Measurements from ENCODE around the gene DBX1.
"Not testable (repeated sequence)": the region's sequence is repeated elsewhere in the genome, so short reads cannot be mapped to it uniquely, and the experiment has no call there.

Gene DBX1

GRCh38 chr11:20161230-20161918 lies 1.1 kb upstream of the DBX1 start:
- no peak for DNase-seq

DNA sequence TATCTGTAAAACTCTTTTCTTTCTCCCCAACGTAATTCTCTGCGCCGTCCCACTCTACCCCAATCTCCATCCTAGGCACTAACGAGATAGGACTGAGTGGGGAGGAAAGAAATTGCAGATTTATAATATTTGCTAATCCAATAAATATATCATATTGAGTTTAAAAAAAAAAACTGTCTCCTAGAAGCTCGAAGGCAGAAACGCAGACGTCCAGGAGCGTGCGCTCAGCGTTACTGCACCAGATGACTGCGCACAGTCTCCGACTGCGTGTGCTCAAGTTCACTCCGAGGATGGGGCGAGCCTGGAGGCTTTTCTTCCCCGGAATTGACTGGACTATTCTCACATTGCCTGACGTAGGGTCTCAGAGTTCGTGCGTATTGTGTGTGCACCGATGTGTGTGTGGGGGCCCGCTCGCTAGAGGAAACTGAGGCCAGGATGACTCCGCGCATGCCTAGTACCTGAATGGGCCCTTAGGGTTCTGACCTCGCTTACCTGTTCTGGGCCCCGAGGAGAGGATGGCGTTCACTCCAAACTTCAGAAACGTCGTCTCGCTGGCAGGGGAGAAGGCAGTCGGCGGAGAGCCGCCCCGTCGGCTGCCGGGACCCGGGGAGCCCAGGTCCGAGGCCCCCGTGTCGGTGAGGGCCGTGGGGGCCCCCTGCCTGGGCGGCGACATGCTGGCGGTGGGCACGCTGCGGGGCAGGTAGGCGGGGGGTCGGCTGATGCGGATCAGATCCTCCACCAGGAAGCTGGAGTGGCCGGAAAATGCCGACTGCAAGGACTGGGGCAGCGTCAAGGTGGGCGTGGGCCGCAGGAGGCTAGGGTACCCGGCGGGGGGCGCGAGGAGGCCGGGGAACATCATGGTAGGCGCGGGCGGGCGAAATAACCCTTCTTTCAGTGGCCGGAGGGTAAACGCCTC lies 551 bp downstream of the DBX1 start:
- no peak for DNase-seq

- no peak for DNase-seq
Observed at GRCh38 chr11:20158597-20159257, 1.5 kb downstream of the DBX1 start.

DNA sequence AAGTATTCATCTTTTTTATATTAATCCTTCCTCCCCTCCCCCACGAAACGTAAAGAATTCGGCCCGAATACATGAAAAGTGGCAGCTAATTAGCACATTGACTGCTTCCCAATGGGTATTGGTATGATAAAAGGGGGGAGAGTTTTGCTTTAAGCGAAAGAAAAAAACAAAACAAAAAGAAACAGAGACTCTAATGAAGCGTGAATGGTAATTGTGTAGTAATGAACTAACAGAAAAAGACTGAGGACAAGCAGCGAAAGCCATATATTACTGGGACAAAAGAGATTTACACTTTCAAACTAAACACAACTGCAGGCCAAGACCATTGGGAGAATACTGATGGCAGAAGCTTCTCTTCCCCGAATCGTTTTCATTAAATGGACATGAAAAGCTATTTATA lies 2.5 kb downstream of the DBX1 start:
- DNase-seq, result no peak

DNA sequence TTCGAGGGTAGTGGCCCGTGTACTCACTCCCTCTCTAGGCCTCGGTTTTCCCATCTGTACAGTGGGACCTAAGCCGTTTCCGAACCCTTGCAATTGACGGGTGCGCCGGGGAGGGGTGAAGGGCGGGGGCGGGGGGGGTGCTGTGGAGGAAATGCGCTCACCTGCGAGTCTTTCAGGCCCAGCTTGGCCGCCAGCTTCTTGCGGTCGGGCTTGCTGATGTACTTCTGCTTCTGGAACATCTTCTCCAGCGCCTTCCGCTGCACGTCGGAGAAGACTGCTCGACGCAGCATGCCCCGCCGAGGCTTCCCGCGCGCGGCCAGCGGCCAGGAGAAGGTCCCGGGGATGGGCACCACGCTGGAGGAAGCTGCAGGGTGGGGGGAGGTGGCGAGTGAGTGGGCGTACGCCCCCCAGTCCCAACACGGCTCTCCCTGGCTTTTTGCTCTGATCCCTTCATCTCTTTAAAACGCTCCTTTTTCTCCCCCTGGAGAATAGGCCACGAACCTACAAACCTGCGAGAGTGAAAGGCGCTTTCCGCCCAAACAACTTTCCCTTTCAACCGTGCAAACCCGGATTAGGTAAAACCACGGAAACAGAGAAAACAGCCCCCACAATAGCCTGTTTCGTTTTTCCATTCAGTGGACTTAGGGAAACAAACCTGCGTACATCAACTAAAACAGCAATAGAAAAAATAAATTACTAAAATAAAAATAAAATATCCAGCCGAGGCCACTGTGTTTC lies 3.2 kb downstream of the DBX1 start:
- no peak for DNase-seq

DNA sequence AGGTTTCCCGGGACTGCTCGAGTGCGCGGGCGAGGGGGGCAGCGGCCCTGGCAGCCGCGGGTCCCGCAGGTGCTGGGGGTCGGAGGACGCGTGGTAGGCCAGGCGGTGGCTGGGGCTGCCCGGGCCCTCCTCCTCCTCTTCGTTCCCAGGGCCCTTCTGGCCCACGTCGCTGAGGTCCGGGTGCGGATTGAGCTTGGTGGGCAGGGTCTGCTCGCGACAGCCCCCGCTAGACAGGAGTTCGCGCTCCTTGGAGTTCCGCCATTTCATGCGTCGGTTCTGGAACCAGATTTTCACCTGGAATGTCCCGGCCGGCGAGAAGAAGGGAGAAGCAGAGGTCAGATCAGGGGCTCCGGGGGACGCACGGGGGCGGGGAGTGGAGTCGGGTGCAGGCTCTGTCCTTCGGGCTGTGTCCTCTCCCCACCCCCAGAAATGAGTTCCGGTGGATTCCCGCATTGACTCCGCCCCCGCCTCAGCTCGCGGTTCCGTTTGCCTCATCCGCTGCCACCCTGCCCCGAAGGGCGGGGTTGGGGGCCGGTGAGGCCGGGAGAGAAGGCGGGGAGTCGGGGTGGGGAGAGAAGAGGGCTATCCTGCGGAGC lies 3.9 kb downstream of the DBX1 start:
- no peak for DNase-seq

DNA sequence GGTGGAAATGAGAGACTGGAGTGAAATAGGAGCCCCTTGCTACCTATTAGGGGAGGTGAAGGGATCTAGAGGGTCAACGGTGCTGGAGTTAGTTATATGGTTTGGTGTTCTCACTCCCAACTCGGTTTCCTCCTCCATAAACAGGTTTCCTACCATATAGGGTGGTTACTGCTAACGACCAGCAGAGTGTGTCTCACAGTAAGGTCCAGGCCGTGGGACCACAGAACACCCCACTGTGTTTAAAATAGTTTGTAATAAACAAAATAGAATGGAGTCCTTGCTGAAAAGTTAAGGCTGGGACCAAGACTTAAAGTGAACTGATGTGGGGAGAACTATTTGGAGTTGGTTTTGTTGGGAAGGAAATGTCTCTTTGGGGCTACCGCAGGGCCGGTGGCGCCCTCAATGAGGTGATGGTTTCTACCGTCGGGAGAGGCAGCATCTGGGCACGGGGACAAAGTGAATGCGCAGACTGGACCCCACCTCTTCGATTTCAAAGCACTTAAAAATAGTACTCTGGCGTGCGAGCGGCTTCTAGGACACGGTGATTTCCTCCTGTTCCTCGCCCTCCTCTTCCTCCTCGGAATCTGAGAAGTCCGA lies 4.5 kb downstream of the DBX1 start:
- DNase-seq, result no peak

DNA sequence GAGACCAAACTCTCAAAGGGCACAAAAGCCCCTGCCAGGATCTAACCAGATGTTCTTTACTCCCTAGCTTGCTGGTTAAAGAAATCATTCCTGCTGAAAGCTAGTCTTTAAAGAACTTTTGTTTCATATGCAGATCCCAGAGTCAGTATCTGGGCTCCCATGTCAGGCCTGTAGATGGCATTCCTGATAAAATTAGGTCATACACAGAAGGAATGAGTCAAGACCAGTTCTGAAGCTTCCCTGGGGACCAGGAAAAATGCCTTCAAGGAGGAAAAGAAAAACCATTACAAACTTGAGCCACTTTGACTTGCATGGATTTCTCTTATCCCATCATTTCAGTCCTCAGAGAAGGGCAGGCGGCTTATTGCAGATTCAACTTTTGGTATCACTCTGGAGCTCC lies 5.9 kb downstream of the DBX1 start:
- no peak for DNase-seq

- no peak for DNase-seq
Observed at GRCh38 chr11:20138707-20139106, 21.6 kb downstream of the DBX1 start.

DNA sequence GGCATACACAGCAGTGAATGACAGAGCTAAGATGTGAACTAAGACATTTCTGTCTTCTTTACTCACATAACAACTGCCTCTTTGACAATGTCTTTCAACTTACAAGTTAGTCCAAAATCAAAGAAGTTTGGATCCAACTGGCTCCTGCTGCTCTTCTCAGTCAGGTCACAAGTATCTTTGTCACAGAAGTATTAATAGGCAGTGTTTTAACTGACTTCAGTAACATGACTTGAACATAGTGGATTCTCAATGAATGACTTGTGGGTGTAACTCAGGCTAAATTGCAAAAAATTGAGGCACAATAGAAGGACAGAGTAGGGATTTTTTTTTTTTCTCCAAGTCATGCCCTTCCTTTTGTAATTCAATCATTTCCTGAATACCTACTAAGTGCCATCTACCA lies 22.6 kb downstream of the DBX1 start:
- DNase-seq, result no peak

- DNase-seq, result no peak
Observed at GRCh38 chr11:20134991-20135736, 25.1 kb downstream of the DBX1 start.

- DNase-seq, result no peak
Observed at GRCh38 chr11:20132667-20133039, 27.6 kb downstream of the DBX1 start.

DNA sequence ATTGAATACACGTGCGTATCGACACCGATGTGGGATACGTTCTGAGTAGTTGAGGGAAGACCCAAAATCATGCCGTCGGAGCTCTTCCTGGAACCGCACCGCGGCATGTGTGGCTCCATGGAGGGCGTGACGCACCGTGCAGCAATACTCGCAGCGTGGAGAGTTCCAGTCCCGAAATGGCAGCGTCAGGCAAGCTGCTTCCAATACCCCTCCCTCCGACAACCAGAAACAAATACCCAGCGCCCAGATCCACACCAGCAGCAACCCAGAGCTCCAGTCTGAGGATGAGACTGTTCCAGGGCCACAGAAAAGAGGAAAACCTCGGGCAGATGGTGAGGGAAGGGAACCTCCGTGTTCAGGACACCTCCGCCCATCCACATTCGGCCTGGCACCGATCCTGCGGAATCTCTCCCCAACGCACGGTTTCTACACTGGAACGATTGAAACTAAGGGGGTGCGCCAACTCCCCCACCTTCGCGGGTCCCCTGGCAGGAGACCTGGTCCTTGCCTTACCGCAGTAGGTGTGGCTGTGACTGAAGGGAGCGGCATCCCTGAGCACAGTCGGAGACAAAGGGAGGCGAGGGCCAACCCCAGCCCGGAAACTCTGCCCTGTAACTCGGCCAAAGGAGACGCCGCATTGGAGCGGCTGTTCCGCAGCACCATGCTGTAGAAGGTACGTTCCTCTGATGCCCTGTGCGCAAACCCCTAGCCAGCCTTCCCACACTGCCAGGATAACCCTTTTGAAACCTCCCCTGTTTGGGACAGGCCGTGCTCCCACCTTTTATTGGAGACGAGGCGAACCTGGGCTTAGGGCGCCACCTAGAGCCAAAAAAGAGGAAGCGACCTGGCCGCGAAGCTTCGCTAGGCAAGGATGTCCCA lies 28.2 kb downstream of the DBX1 start:
- peak in 1 of 2 experiments; percentile 17 for DNase-seq

GRCh38 chr11:20129665-20130064 lies 30.6 kb downstream of the DBX1 start:
- no peak for DNase-seq

GRCh38 chr11:20128528-20128825 lies 31.8 kb downstream of the DBX1 start:
- DNase-seq, result not testable (repeated sequence)

DNA sequence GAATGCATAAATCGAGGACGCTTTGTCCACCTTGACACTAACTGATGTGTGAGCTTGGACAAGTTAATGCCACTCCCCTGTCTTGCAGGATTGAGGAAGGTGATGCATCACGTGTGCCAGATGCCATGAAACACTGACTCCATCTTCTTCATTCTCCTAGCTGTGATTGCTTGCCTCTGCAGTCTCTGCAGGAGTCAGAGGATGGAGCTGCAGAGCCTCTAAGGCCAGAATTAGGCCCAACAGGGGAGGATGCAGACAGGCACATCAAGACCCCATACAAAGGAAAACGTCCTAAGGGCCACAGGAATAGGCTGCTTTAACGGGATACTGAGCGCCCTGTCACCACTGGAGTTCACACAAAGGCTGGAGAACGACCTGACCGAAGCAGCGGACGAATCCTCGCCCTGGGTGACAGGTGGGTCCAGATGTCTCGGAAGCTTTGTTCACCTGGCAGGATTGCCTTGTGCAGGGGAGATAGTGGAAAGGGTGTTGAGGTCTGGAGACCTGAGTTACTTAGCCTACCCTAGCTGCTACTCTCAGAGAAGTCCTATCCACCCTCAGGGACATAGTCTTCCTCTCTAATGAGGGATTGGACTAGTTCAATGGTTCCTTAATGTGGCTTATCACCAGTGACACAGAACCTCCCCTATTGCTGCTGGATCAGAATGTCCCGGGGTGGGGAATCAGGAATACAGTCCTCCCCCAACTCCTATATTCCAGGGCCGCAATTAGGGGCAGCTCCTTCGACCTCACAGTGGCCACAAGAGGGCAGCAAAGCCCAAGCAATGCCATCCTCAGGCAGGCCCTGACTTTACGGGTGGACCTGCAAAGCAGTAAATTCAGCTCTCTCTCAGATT lies 32.4 kb downstream of the DBX1 start:
- no peak for DNase-seq

DNA sequence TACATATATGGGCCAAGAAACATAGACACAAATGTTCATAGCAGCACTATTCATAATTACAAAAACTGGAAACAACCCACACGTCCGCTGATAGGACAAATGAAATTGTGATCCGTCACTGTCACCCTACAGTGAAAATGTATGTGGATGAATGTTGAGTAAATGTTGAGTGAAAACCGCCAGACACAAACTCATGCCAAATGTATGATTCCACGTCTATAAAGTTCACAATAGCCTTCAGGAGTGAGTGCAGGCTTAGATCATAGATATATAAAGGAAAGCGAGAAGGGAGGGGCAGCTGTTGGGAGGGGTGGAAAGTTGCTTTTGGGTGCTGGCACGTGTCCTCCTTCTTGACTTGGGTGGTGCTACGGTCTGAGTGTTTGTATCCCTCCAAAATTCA lies 33.6 kb downstream of the DBX1 start:
- DNase-seq, result no peak

- no peak for DNase-seq
Observed at GRCh38 chr11:20125927-20126326, 34.3 kb downstream of the DBX1 start.

DNA sequence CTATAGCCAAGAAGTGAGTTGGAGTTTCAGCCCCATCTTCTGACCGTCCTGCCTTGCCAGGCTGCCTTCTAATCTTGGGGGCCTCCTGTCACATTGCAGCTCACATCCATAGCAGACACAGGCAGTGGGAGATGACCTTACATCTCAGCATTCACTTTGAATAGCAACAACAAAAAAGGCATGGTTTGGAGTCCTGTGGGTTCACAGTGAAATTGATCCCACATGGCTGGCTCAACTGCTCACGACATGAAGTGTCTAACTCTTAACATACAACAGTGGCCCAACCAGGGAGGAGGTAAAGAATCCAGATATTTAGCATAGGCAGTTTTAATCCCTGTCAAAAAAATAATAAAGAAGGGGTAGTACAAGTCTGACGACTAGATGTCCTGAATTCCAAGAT lies 38.1 kb downstream of the DBX1 start:
- no peak for DNase-seq
